GM10266 (cell line): ENCODE results near the gene CCNC.

Experiments
- DNase-seq: peaks from one replicate; pipeline ENCODE4 v3.0.0; 2012; ENCODE audit errors: extremely low spot score
- TF ChIP-seq, protein P1 (sequence below): IDR thresholded peaks from 2 replicates; pipeline ENCODE4 v1.5.1; 2012; ENCODE audit warnings: mild to moderate bottlenecking, low read depth; ENCODE audit not compliant: control insufficient read depth, insufficient read depth; ENCODE audit errors: missing control alignments

CCNC gene

DNA sequence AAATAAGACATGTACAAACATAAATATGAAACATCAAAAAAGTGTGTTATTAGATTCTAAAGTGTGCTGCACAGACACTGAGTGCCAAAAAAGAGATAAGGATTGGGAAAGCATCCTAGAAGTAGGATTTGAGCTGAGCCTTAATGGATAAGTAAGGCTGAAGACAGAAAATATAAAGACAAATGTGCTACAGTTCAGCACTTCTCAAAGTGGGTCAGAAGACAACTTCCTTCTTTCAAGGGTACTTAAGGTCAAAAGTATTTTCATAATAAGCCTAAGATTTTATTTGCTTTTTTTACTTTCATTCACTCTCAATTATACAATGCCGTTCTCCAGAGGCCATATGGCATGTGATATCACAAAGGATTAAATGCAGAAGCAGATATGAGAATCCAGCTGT is 70.0 kb downstream of the CCNC start:
- TF ChIP-seq, protein P1, sequence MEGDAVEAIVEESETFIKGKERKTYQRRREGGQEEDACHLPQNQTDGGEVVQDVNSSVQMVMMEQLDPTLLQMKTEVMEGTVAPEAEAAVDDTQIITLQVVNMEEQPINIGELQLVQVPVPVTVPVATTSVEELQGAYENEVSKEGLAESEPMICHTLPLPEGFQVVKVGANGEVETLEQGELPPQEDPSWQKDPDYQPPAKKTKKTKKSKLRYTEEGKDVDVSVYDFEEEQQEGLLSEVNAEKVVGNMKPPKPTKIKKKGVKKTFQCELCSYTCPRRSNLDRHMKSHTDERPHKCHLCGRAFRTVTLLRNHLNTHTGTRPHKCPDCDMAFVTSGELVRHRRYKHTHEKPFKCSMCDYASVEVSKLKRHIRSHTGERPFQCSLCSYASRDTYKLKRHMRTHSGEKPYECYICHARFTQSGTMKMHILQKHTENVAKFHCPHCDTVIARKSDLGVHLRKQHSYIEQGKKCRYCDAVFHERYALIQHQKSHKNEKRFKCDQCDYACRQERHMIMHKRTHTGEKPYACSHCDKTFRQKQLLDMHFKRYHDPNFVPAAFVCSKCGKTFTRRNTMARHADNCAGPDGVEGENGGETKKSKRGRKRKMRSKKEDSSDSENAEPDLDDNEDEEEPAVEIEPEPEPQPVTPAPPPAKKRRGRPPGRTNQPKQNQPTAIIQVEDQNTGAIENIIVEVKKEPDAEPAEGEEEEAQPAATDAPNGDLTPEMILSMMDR: no peak
- no peak for DNase-seq

DNA sequence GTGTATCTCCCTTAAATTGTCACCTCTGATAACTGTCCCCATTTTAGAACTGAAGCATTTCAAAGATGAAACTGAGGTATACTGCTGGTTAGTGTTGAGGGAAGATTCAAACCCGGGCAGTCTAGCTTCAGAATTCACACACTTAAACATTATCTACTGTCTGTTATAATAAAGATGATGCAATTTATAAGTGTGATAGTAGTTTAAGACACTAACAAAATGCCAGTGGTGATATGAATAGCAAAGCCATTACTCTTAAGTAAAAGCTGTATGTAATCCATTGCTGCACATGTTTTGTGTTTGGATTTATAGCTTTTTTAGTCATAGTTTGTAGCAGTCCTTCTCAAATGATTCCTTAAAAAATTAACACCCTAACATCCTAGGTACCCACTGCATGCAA is 73.0 kb downstream of the CCNC start:
- no peak for DNase-seq
- TF ChIP-seq, protein P1: no peak
